GM12875 (cell line): ENCODE measurements around the gene PAX5.

Experiments
- H3K4me3 ChIP-seq: one replicate; pipeline ENCODE4 v1.5.1; 2011; ENCODE audit warnings: low read depth, low read length, control low read depth
- TF ChIP-seq, protein P1 (sequence below): IDR thresholded peaks from 2 replicates; pipeline ENCODE4 v1.5.1; 2011; ENCODE audit warnings: low read depth, mild to moderate bottlenecking, control low read depth, inconsistent platforms, low read length, moderate library complexity, borderline replicate concordance; ENCODE audit not compliant: insufficient read depth

PAX5 gene

DNA sequence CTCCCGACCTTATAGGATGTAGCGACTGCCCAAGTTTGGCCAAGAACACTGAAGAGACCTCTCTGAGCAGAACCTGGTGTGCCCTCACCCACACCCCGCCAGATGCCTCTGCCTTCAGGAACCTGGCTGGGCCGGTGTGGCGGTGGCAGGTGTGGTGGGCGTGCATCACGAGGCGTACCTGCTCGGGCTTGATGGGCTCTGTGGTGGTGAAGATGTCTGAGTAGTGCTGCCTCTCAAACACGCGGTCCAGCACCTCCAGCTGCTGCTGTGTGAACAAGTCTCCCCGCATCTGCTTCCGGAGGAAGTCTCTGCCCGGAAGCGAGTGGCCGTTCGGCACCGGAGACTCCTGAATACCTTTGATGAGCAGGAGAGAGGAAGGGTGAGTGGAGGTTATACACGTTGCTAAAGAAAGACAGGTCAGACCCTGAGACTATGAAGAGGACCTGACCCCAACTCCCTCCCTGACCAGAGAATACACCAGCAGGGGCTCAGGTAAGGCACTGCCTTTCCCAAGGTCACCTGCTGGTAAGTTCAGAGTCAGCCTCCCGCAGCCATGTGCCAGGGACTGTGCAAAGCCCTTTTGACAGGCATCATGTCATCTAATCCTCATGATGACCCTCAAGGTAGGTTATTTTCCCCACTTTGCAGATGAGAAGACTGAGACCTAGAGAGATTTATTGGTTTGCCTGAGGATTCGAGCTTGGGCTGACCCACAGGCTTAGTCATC is 67.5 kb downstream of the PAX5 start:
- TF ChIP-seq, protein P1, sequence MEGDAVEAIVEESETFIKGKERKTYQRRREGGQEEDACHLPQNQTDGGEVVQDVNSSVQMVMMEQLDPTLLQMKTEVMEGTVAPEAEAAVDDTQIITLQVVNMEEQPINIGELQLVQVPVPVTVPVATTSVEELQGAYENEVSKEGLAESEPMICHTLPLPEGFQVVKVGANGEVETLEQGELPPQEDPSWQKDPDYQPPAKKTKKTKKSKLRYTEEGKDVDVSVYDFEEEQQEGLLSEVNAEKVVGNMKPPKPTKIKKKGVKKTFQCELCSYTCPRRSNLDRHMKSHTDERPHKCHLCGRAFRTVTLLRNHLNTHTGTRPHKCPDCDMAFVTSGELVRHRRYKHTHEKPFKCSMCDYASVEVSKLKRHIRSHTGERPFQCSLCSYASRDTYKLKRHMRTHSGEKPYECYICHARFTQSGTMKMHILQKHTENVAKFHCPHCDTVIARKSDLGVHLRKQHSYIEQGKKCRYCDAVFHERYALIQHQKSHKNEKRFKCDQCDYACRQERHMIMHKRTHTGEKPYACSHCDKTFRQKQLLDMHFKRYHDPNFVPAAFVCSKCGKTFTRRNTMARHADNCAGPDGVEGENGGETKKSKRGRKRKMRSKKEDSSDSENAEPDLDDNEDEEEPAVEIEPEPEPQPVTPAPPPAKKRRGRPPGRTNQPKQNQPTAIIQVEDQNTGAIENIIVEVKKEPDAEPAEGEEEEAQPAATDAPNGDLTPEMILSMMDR = no peak
- H3K4me3 ChIP-seq = no peak overlapping the region

DNA sequence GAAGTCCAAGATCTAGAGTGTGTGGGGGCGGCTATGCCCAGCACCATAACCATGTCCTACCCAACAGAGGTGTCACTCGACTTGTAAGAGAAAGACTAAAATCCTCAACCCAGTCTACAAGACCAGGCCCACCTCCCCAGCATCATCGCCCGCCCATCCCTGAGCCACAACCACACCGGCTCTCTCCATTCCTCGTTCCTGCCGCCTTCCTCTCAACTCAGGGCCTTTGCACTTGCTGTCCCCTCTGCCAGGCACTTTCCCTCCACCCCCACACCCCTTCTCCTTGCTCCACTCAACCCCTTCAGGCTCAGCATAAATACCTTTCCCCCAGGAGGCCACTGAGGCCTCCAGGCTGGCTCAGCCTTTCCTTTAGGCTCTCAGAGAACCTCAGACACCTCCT is 69.3 kb downstream of the PAX5 start:
- TF ChIP-seq, protein P1 = no peak

DNA sequence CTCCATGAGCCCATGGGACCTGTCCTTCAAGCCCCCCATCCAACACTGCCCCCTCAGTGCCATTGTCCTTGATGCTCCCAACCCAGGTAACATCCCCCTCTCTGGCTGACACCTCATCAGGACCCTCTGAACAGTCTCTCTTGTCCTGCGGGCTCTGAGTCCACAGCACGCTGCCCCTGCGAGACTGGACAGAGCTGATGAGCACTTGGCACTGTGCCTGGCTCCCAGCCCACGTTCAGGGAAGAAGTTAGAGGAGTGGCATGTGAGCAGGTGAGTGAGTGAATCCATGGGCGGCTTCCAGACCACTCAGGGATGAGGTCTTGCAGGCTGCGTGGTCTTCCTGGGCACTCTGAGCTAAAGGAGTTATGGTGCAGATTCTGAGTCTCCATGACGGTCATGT is 70.7 kb downstream of the PAX5 start:
- no peak overlapping the region for H3K4me3 ChIP-seq
- TF ChIP-seq, protein P1 = no peak

More for the DNA sequence above, 69.3 kb downstream of the PAX5 start:
- H3K4me3 ChIP-seq = no peak overlapping the region

DNA sequence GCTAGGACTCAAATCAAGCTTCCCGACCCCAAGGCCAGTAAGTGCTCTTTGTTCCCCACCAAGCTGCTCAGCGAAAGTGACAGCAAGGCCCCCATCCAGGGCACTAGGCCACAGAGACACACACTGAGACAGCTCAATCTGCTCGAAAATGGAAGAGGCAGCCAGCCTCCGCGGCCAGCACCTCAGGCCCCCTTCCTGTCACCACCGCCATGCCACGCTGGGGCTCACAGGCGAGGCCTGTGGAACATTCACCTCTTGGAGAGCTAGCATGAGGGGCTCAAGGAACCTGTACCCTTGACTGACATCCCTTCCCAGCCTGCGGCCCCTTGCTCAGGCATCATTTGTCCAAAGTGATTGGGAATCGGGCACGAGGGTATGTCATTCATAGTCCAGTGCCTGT is 71.4 kb downstream of the PAX5 start:
- no peak overlapping the region for H3K4me3 ChIP-seq

DNA sequence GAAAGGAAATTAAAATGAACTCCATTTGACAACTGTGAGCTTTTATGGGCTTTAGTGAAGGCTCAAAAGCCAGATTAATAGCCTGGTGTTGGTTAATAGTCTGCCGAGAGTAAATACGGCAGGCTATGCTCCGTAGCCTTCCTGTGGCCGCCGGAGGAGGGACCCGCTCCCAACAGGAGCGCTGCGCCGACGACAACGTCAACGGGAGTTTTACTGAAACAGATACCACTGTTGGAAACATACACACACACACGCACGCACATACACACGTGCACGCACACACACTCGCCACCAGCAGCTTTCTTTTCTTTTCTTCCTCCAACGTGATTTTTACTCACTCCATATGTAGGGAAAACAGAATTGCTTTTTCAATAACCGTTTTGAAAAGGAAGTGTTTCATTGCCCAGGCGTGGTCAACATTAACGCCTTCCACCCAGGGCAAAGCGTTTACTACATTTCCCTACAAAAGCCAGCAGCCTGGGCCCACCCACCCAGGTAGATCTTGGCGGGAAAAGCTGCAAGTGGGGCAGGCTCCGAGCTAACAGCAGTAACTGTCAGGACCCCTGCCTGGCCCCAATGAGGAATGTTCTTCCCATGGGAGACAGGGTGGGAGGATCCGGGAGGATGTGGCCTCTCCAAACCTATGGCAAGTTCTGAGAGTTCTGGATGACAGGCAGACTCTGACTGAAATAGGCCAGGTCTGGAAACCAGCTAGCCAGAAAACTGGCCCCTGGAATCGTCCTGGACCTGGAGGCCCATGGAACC is 72.3 kb downstream of the PAX5 start:
- H3K4me3 ChIP-seq = no peak overlapping the region
- TF ChIP-seq, protein P1 = no peak

More for the DNA sequence above, 71.4 kb downstream of the PAX5 start:
- TF ChIP-seq, protein P1 = no peak

DNA sequence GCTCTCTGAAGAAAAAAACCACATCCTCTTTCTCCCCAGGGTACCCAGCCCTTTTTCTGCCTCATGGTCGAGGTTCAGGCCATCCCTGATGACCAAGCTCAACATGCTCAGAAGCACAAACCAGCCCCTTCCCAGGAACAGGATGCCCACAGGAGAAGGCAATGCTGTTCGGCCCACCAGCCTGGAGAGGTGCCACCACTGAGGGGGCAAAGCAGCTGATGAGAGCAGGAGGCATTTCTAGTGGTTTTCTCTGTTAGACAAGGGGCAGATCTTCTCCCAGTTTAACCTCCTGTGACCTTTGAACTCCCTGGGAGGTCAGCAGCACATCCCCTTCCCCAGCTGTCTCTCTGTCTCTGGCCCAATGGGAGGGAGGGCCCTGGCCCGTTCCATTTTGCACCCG is 73.0 kb downstream of the PAX5 start:
- TF ChIP-seq, protein P1 = no peak
- no peak overlapping the region for H3K4me3 ChIP-seq

DNA sequence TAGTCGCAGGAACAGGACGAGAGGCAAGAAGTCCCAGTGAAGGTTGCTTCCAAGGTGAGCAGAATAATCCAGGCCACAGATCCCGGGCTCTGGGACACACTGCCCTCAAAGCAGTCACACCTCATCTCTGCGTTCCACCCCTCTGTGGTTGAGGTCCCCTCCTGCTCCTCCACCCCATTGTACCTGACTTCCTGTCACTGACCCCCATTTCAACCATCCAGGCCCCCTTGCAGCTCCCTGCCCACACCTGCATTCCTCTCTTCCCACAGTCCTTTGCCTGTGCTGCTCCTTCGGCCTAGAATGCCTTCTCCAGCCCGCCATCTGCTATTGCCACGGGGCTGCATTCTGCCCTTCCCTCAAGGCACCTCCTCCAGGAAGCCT is 73.5 kb downstream of the PAX5 start:
- TF ChIP-seq, protein P1 = no peak
- H3K4me3 ChIP-seq = no peak overlapping the region
